H1 (cell line): ENCODE results near the gene TTC33. TPM values are rescaled to one million over a fixed set of nuclear protein-coding genes. Genes with fewer than 3 reads are reported as not detected.

Experiments used
- BCL11A ChIP-seq, 2 experiments: IDR thresholded peaks; one replicate each; pipeline ENCODE4 v1.6.1; 2011; ENCODE audit warnings: low read depth in 2 of 2, low read length in 2 of 2, mild to moderate bottlenecking in 2 of 2
- CBX8 ChIP-seq: fragments of 300-800, 300-1000 bp; sonication (generic); IDR thresholded peaks from 2 replicates; pipeline ENCODE4 v1.7.1; 2016; ENCODE audit warnings: low read depth, low read length, borderline replicate concordance
- CHD2 ChIP-seq: IDR thresholded peaks from 2 replicates; pipeline ENCODE4 v1.6.1; 2012; ENCODE audit warnings: low read length, improper control_type of control experiment
- CHD7 ChIP-seq: fragments of 300-600 bp; sonication (generic); IDR thresholded peaks from 2 replicates; pipeline ENCODE4 v1.7.1; 2012; ENCODE audit warnings: low read length, moderate library complexity, mild to moderate bottlenecking, inconsistent platforms; ENCODE audit not compliant: insufficient replicate concordance
- KDM4A ChIP-seq: IDR thresholded peaks from one replicate; pipeline ENCODE4 v1.7.1; 2012; ENCODE audit warnings: low read depth, mild to moderate bottlenecking, moderate library complexity, low read length, inconsistent platforms; ENCODE audit not compliant: severe bottlenecking
- MAX ChIP-seq: IDR thresholded peaks from 2 replicates; pipeline ENCODE4 v1.6.1; 2012; ENCODE audit warnings: inconsistent platforms
- NANOG ChIP-seq: IDR thresholded peaks from 2 replicates; pipeline ENCODE4 v1.6.1; 2011; ENCODE audit warnings: low read length, low read depth, mild to moderate bottlenecking, inconsistent platforms; ENCODE audit not compliant: insufficient read depth, poor library complexity, severe bottlenecking
- POU5F1 ChIP-seq: IDR thresholded peaks from 2 replicates; pipeline ENCODE4 v1.6.1; 2011; ENCODE audit warnings: low read depth, mild to moderate bottlenecking, low read length, moderate library complexity
- TAF7 ChIP-seq: optimal IDR thresholded peaks from 2 replicates; pipeline ENCODE3; 2011; ENCODE audit warnings: low read depth, mild to moderate bottlenecking, inconsistent platforms, low read length, moderate library complexity, borderline replicate concordance
- TEAD4 ChIP-seq: IDR thresholded peaks from 2 replicates; pipeline ENCODE4 v1.6.1; 2012; ENCODE audit warnings: low read depth, low read length, inconsistent platforms, mixed read lengths
- polyA plus RNA-seq, 7 experiments: library from polyadenylated mRNA; depleted of rRNA in 3 of 7; stranded (reverse) in 5 of 7; unstranded in 2 of 7; fragments of >200 nt in 5 of 7; fragments of 200-250 nt in 2 of 7; gene quantifications; 1 replicate in 5 of 7; 2 replicates in 1 of 7; 4 replicates in 1 of 7; pipeline versions ENCODE4 v1.2.1 to v1.2.3, GENCODE V29; 2011 to 2013; ENCODE audit warnings: missing spikeins in 2 of 7, mixed read lengths in 2 of 7
- total RNA-seq: library from RNA; stranded (reverse); fragmentation: NEBNext Ultra II Directional; extraction: Animal tissue kit (Norgen Biotek cat#: 25700); gene quantifications from 2 replicates; pipeline ENCODE4 v1.2.1, GENCODE V29; 2021

The TTC33 gene
- total and polyA plus RNA-seq, 2 of the 8 experiments (the other 6 are each of a cell fraction or from before 2014, with no cell fraction given) = 1.2 to 12.6 TPM

- TF ChIP-seq CHD7 (no peak), TEAD4 (no peak), MAX (no peak), CBX8 (no peak), NANOG (no peak), KDM4A (no peak), BCL11A (IDR thresholded peaks at IDR 0.05; ENCODE audit: low read depth in 2 of 2, low read length in 2 of 2) (no peak), CHD2 (no peak), POU5F1 (no peak), TAF7 (no peak)
- TF ChIP-seq, all 59 proteins: peak for 0
These were observed 90.0 kb downstream of the TTC33 start (continued) for GRCh38 chr5:40665635-40666298.
